ENCODE measurements around the gene DGKD.
A peak's percentile ranks its signal among the peaks of the same experiment; 100 is the strongest.

DGKD gene

DNA sequence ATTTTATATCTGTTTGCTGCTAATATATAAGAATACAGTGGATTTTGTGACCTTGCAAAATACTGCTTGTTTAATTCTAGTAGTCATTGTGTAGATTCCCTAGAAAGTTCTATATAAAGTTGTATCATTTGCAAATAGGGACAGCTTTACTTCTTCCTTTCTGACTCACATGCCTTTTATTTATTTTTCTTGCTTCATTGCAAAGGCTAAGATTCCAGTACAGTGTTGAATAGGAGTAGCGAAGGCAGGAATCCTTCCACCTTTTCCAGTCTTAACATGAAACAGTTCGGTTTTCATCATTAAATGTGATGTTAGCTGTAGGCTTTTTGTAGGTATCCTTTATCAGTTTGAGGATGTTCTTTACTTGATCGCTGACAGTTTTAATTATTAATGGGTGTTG is 58.1 kb downstream of the DGKD start:
- DNase-seq (ENCODE audit: low read depth), result no peak

DNA sequence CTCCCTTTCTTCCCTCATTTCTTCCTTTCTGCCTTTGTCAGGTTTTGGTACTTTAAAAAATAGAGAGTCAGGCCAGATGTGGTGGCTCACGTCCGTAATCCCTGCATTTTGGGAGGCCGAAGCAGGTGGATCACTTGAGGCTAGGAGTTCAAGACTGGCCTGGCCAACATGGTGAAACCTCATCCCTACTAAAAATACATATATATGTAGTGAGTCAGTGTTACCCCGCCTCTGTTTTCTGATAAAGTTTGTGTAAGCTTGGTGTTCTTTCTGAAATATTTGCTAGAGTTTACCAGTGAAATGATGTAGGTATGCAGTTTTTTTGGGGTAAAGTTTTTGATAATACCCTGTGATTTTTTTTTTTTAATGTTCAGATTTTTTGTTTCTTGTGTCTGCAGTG is 58.8 kb downstream of the DGKD start:
- DNase-seq (ENCODE audit: low read depth), result no peak

DNA sequence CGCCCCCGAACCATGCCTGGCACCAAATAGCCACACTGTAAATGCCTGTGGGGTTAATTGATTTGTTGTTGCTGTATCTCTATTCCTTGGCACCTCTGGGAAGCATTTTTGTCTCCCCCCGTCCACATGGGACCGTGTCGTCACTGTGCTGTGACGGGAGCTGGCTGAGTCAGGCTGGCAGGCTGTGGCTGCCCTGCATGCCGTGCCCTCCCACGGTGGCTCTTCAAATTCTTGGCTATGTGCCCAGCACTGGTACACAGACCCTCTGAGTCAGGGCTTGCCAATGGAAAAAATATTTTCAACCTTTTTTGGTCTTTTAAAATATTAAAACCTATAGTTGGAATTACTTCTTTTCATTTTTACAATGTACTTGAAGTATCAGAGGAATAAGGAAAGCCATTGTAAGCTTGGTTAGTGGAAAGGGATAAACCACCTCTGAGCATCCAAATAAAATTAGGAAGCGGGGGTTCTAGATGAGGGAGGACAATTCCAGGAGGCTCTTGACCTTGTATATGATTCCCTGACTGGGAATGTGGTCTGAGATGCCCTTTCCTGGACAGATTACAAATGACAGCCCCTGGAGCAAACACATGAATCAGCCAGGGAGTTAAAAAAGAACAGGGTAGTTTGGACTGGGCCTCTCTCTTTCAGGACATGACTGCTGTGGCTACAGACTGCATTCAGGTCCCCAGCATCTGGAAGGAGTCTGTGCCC is 59.4 kb downstream of the DGKD start:
- peak; percentile 46 for DNase-seq (ENCODE audit: low read depth)

GRCh38 chr2:233414273-233414654 is 60.0 kb downstream of the DGKD start:
- no peak for DNase-seq (ENCODE audit: low read depth)

DNA sequence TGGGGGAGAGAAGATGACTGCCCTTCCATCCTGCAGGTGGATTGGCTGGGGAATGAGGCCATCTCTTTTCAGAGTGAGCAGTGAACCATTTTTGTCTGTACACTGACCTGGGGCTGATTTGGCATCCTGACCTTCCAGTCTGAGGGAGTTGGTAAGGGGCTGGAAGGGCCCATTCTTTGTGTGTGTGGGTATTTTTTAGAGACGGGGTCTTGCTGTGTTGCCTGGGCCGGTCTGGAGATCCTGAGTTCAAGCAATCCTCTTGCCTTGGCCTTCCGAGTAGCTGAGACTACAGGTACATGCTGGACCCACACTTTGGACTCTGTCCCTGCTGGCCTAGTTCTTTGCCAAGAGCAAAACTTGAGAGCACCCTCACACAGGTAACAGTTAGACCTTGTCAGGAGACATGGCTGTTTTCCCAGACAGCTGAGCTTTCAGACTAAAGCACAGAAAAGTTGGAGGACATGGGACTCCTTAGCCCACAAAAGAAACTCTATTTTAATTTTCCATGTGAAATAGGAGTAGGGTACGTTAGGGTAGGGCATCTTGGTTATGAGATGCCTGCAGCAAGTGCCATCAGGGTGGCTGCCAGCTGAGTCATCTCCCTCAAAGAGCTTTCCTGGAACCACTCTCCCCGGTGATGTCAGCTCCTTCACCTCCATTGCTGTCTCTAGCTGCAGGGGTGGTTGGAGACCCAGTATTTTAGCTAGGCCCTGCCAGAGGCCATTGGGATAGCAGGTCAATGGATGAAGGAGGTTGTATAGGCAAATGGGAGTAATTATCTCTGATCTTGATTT is 60.7 kb downstream of the DGKD start:
- no peak for DNase-seq (ENCODE audit: low read depth)

DNA sequence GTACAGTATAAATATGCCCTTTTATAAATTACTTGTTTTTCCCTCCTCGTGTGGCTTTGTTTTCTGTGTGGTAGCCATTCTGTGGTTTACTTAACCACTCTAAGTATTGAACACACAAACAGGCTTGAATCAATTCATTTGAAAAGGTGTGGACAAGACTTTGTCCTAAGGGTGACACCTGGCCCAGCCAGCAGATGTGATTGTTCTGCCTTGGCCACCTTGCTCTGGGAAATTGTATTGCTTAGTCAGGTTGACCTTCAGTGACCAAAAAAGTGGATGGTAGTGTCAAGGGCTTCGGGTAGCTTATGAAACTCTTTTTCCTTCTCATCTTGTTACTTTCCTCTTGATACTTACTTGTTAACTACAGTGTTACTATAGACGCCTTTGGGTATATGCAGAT is 61.9 kb downstream of the DGKD start:
- DNase-seq (ENCODE audit: low read depth), result no peak

- DNase-seq (ENCODE audit: low read depth), result no peak
These were observed 62.4 kb downstream of the DGKD start for GRCh38 chr2:233416706-233417105.

GRCh38 chr2:233417282-233417681 is 63.0 kb downstream of the DGKD start:
- DNase-seq (ENCODE audit: low read depth), result no peak

DNA sequence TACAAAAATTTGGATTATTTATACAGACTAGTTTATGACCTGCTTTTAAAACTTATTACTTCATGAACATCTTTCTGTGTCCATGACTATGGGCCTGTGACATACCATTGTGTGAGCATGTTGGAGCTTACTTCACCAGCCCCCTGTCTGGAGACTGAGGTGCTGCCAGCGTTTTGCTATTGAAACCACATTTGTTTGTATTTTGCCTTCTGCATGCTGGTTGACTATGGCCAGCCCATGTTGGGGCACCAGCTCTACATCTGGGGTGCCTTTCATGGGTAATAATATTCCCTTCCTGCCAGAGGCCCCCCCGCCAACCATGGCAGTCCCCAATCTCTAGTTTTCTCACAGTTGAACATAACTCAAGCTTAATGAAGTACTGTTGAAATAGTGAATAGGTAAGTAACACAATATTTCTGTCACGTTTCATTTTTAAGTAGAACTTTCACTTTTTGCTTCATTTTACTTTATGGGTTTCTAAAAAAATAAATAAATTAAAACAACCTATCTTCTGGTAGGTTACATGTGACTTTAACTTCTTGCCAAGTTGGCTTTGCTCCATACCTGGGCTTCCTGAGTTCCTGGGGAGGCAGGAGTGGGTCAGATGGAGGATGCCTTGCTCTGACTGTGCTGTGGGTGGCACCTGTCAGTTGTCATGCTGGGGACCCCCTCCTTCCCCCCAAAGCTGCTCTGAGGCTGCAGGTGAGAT is 63.9 kb downstream of the DGKD start:
- DNase-seq (ENCODE audit: low read depth), result no peak

GRCh38 chr2:233418761-233419546 is 64.7 kb downstream of the DGKD start:
- DNase-seq (ENCODE audit: low read depth), result no peak

- DNase-seq (ENCODE audit: low read depth), result no peak
These were observed 65.5 kb downstream of the DGKD start for GRCh38 chr2:233419602-233420391.

DNA sequence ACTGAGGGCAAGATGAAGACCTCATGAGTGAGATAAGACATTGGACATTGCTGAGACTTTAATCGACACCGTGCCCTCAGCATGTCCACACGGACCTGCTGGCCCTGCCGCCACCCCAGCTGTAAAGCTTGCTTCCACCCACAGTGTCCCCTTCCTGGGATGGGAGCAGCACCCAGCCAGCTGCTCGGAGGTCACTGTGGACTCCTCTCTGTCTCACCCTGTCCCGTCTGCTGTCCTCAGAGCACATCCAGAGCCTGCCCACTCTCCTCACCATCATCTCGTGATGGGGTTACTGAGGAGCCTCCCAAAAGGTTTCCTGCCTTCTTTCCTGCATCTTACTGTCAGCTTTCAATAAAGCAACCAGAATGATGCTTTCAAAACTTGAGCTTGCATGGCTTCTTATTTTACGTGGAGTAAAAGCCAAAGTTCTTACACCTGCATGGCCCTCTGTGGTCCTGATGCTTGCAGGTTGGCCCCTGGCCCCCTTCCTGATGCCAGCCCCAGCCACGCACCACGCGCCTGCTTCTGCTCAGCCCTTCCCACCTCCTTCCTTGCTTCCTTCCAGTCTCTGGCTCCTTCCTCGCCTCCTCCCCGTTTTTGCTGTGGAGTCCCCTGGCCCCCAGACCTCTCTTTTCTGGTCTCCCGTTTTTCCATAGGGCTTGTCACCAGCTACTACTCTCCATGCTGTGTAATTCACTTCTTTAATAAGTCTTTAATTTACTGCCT is 67.0 kb downstream of the DGKD start:
- no peak for DNase-seq (ENCODE audit: low read depth)

- peak; percentile 27 for DNase-seq (ENCODE audit: low read depth)
These were observed 67.9 kb downstream of the DGKD start for GRCh38 chr2:233422050-233422639.

- no peak for DNase-seq (ENCODE audit: low read depth)
These were observed 68.6 kb downstream of the DGKD start for GRCh38 chr2:233422649-233423551.

GRCh38 chr2:233423552-233423860 is 69.2 kb downstream of the DGKD start:
- no peak for DNase-seq (ENCODE audit: low read depth)

GRCh38 chr2:233424154-233424951 is 70.1 kb downstream of the DGKD start:
- DNase-seq (ENCODE audit: low read depth), result no peak

- DNase-seq (ENCODE audit: low read depth), result no peak
These were observed 72.5 kb downstream of the DGKD start for GRCh38 chr2:233426619-233427342.

DNA sequence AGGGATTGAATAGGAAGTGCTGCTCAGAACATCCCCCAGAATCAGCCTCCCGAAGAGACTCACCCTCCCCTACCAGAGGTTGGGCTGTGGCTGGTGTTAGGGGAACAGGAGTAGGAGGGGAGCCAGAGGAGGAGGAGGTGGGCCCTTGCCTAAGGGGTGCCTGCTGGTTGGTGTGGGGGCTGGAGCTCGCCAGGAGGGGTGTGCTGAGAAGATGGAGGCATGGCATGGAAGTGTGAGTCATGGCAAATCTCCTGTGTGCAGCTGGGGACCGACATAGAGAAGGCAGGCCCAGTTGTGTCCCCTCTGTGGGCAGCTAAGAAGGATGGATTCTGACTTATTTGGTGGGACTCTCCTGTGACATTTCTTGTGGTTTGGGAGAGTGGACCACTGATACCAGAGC is 73.7 kb downstream of the DGKD start:
- no peak for DNase-seq (ENCODE audit: low read depth)
